A549 (cell line): ENCODE measurements around the gene CARD19. TPM values are rescaled to one million over a fixed set of nuclear protein-coding genes. Genes with fewer than 3 reads are reported as not detected.

Experiments
- ATAC-seq, 2 experiments: fragments of 200-7000 bp in 1 of 2; fragments of >200 bp in 1 of 2; cut with Nextera tagmentation in 1 of 2; cut with Tn5 transposase in 1 of 2; 3 replicates each; pipeline versions ENCODE4 v1.8.0 to v1.9.1; 2018 to 2020; ENCODE audit warnings: mild to moderate bottlenecking in 1 of 2, moderate library complexity in 1 of 2
- CTCF ChIA-PET: fragments of 300-600 bp; sonication (Branson Sonifier 250); formaldehyde crosslinking; extraction: SDS; loops from one replicate; lab custom pipeline; 2021; ENCODE audit warnings: antibody characterized with exemption, inconsistent platforms; lab: Yijun Ruan, JAX
- POLR2A ChIA-PET: fragments of 350-600 bp; formaldehyde crosslinking; extraction: SDS; loops from one replicate; lab custom pipeline; 2021; ENCODE audit warnings: antibody characterized with exemption, inconsistent platforms; lab: Yijun Ruan, JAX
- DNase-seq, 2 experiments: peaks; one replicate each; pipeline versions ENCODE4 v3.0.0 to v3.0.0-alpha.2; 2011 to 2016; ENCODE audit warnings: low read depth in 1 of 2, low spot score in 1 of 2
- FAIRE-seq: peaks from 2 replicates; lab custom pipeline; 2011; peaks lifted over from hg19 to GRCh38; lab: Jason Lieb, UNC
- H3K27ac ChIP-seq, 2 experiments: fragments of >200 bp; sonication (Bioruptor Twin); formaldehyde crosslinking; 3 replicates each; pipeline ENCODE4 v1.5.1; 2016 to 2017
- H3K4me1 ChIP-seq: fragments of >200 bp; sonication (Bioruptor Twin); formaldehyde crosslinking; 3 replicates; pipeline ENCODE4 v1.6.1; 2016
- H3K4me2 ChIP-seq: fragments of >200 bp; sonication (Bioruptor Twin); formaldehyde crosslinking; 3 replicates; pipeline ENCODE4 v1.6.1; 2016
- H3K4me3 ChIP-seq: fragments of >200 bp; sonication (Bioruptor Twin); formaldehyde crosslinking; 3 replicates; pipeline ENCODE4 v1.5.1; 2016
- H3K9me3 ChIP-seq: fragments of >200 bp; sonication (Bioruptor Twin); formaldehyde crosslinking; 3 replicates; pipeline ENCODE4 v1.6.1; 2016
- BHLHE40 ChIP-seq: IDR thresholded peaks from 2 replicates; pipeline ENCODE4 v1.6.1; 2012; ENCODE audit warnings: low read depth, low read length, inconsistent platforms
- CHD2 ChIP-seq: fragments of 150-350 bp; IDR thresholded peaks from 2 replicates; pipeline ENCODE4 v1.6.1; 2014; ENCODE audit warnings: low read length; ENCODE audit not compliant: partially characterized antibody
- ESRRA ChIP-seq: fragments of 150-350 bp; IDR thresholded peaks from 2 replicates; pipeline ENCODE4 v1.6.1; 2014; ENCODE audit warnings: mild to moderate bottlenecking, low read length, borderline replicate concordance
- HDAC2 ChIP-seq: fragments of 200-600 bp; sonication (generic); IDR thresholded peaks from 2 replicates; pipeline ENCODE4 v1.6.1; 2016
- HEYL ChIP-seq: fragments of 250-450 bp; sonication (Bioruptor Pico); IDR thresholded peaks from 2 replicates; pipeline ENCODE4 v1.8.0; 2021; ENCODE audit warnings: mild to moderate bottlenecking, moderate library complexity
- KDM5A ChIP-seq: fragments of 200-600 bp; sonication (generic); IDR thresholded peaks from 2 replicates; pipeline ENCODE4 v1.6.1; 2016; ENCODE audit warnings: antibody characterized with exemption, mild to moderate bottlenecking
- MYC ChIP-seq: IDR thresholded peaks from 2 replicates; pipeline ENCODE4 v1.6.1; 2012; ENCODE audit warnings: mild to moderate bottlenecking, inconsistent platforms, low read length, improper control_type of control experiment, borderline replicate concordance
- NR3C1 ChIP-seq: fragments of >200 bp; sonication (Bioruptor Twin); formaldehyde crosslinking; IDR thresholded peaks from 3 replicates; pipeline ENCODE4 v1.6.1; 2017
- PHF8 ChIP-seq: fragments of 200-600 bp; sonication (generic); IDR thresholded peaks from 2 replicates; pipeline ENCODE4 v1.6.1; 2016; ENCODE audit warnings: low read depth, mild to moderate bottlenecking, antibody characterized with exemption, moderate library complexity, borderline replicate concordance
- SMC3 ChIP-seq: fragments of >200 bp; sonication (Bioruptor Twin); formaldehyde crosslinking; IDR thresholded peaks from 3 replicates; pipeline ENCODE4 v1.6.1; 2018; ENCODE audit warnings: inconsistent platforms
- TP53 ChIP-seq: fragments of 250-450 bp; sonication (Bioruptor Pico); IDR thresholded peaks from 2 replicates; pipeline ENCODE4 v1.5.0; 2021; ENCODE audit warnings: mild to moderate bottlenecking, moderate library complexity
- WGBS: methylation state at CpG from one replicate; pipeline ENCODE4 v1.1.6; 2017; ENCODE audit errors: missing lambda C conversion rate; 5-methylcytosine and 5-hydroxymethylcytosine counted together
- polyA plus RNA-seq, 4 experiments: library from polyadenylated mRNA; depleted of rRNA in 3 of 4; stranded (reverse); fragments of >200 nt; fragmentation: RNase III in 1 of 4; extraction: RNeasy Plus Mini Kit Qiagen cat#74134 plus additional on column Dnase treatment in 1 of 4; gene quantifications; 2 replicates in 3 of 4; 3 replicates in 1 of 4; pipeline ENCODE4 v1.2.3, GENCODE V29; 2011 to 2017
- TF ChIP-seq, protein P1 (sequence below): fragments of >200 bp; sonication (Bioruptor Twin); formaldehyde crosslinking; IDR thresholded peaks from 3 replicates; pipeline ENCODE4 v1.6.1; 2016
- TF ChIP-seq, protein P2 (sequence below): fragments of 200-600 bp; sonication (generic); IDR thresholded peaks from 2 replicates; pipeline ENCODE4 v1.6.1; 2016; ENCODE audit warnings: antibody characterized with exemption, mild to moderate bottlenecking, moderate library complexity
- TF ChIP-seq, protein P3 (sequence below): fragments of 450-650 bp; IDR thresholded peaks from 2 replicates; pipeline ENCODE4 v1.6.1; 2014; ENCODE audit warnings: antibody characterized with exemption
- TF ChIP-seq, protein P4 (sequence below): fragments of 250-450 bp; sonication (Bioruptor Pico); IDR thresholded peaks from 2 replicates; pipeline ENCODE4 v1.5.0; 2021; ENCODE audit warnings: mild to moderate bottlenecking, moderate library complexity, borderline replicate concordance

CARD19 gene
- polyA plus RNA-seq, 2 of the 4 experiments (the other 2 are of a cell fraction) = 27.6 to 30.3 TPM

DNA sequence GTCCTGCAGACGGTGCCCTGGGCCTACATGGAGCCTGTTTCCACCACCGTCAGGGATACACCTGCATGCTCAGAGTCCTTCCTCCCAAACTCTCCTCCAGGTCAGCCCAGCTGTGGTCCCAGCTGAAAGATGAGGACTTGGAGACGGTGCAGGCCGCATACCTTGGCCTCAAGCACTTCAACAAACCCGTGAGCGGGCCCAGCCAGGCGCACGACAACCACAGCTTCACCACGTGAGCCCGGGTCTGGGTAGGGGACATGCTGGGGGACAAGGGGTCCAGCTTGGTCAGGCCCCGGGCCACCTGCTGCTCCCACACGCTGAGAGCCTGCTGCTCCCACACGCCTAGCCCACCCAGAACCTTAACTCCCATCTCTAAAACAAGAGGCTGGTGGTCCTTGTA is 16.6 kb upstream of the CARD19 start:
- no peaks in the 10 kb centered on the region for H3K9me3 ChIP-seq
- FAIRE-seq = no peak
- H3K4me3 ChIP-seq = no peak overlapping the region
- no peak overlapping the region for H3K4me2 ChIP-seq
- no peak for TF ChIP-seq TP53 (CRISPR knock-in tag)
- TF ChIP-seq, protein P1, sequence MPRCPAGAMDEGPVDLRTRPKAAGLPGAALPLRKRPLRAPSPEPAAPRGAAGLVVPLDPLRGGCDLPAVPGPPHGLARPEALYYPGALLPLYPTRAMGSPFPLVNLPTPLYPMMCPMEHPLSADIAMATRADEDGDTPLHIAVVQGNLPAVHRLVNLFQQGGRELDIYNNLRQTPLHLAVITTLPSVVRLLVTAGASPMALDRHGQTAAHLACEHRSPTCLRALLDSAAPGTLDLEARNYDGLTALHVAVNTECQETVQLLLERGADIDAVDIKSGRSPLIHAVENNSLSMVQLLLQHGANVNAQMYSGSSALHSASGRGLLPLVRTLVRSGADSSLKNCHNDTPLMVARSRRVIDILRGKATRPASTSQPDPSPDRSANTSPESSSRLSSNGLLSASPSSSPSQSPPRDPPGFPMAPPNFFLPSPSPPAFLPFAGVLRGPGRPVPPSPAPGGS = no peak
- no peak for TF ChIP-seq HDAC2
- no peak for TF ChIP-seq SMC3
- no peak for TF ChIP-seq MYC
- no peak for TF ChIP-seq BHLHE40
- TF ChIP-seq, protein P2, sequence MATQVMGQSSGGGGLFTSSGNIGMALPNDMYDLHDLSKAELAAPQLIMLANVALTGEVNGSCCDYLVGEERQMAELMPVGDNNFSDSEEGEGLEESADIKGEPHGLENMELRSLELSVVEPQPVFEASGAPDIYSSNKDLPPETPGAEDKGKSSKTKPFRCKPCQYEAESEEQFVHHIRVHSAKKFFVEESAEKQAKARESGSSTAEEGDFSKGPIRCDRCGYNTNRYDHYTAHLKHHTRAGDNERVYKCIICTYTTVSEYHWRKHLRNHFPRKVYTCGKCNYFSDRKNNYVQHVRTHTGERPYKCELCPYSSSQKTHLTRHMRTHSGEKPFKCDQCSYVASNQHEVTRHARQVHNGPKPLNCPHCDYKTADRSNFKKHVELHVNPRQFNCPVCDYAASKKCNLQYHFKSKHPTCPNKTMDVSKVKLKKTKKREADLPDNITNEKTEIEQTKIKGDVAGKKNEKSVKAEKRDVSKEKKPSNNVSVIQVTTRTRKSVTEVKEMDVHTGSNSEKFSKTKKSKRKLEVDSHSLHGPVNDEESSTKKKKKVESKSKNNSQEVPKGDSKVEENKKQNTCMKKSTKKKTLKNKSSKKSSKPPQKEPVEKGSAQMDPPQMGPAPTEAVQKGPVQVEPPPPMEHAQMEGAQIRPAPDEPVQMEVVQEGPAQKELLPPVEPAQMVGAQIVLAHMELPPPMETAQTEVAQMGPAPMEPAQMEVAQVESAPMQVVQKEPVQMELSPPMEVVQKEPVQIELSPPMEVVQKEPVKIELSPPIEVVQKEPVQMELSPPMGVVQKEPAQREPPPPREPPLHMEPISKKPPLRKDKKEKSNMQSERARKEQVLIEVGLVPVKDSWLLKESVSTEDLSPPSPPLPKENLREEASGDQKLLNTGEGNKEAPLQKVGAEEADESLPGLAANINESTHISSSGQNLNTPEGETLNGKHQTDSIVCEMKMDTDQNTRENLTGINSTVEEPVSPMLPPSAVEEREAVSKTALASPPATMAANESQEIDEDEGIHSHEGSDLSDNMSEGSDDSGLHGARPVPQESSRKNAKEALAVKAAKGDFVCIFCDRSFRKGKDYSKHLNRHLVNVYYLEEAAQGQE = no peak
- TF ChIP-seq PHF8 = no peak
- no peak for TF ChIP-seq CHD2
- WGBS = 89% methylated on average over 9 of the region's 13 CpGs
- ATAC-seq = no peak
- H3K4me1 ChIP-seq = no peaks in the 10 kb centered on the region
- POLR2A ChIA-PET = no interaction called here
- DNase-seq = no peak
- CTCF ChIA-PET = interaction anchor here (0.5 to 1.5 kb wide), 5 partner anchors 15 to 97 kb away, joined by 3 to 6 read pairs (median 3); no protein-coding TSS in a partner anchor
- no peak overlapping the region for H3K27ac ChIP-seq

DNA sequence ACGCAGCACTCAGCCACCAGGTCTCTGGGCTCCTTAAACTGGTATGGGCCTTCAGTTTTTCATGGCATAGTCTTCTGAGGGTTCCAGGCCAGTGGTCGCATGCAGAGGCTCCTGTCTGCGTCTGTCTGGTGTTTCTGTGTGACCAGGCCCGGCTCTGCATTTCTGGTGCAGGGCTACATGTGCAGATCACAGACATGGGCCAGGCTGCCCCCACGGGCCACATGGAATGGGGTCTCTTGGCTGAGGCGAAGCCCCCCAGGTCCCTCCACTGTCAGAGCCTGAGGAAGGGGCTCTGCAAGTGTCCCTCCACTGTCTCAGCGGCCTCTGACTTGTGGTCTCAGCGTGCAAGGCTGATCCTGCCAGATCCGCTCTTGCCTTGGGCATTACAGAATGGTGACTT is 15.6 kb upstream of the CARD19 start:
- ChIA-PET CTCF (interaction anchor here (0.9 kb wide), 1 partner anchor 14 kb away, joined by 4 read pairs; no protein-coding TSS in a partner anchor), POLR2A (no interaction called here)
- H3K4me3 ChIP-seq = no peak overlapping the region
- no peaks in the 10 kb centered on the region for H3K4me1 ChIP-seq
- FAIRE-seq (no peak), DNase-seq (no peak), ATAC-seq (no peak)
- TF ChIP-seq MYC = no peak
- TF ChIP-seq HEYL (CRISPR knock-in tag) = no peak
- TF ChIP-seq, protein P3, sequence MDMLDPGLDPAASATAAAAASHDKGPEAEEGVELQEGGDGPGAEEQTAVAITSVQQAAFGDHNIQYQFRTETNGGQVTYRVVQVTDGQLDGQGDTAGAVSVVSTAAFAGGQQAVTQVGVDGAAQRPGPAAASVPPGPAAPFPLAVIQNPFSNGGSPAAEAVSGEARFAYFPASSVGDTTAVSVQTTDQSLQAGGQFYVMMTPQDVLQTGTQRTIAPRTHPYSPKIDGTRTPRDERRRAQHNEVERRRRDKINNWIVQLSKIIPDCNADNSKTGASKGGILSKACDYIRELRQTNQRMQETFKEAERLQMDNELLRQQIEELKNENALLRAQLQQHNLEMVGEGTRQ = no peak
- TF ChIP-seq, protein P4, sequence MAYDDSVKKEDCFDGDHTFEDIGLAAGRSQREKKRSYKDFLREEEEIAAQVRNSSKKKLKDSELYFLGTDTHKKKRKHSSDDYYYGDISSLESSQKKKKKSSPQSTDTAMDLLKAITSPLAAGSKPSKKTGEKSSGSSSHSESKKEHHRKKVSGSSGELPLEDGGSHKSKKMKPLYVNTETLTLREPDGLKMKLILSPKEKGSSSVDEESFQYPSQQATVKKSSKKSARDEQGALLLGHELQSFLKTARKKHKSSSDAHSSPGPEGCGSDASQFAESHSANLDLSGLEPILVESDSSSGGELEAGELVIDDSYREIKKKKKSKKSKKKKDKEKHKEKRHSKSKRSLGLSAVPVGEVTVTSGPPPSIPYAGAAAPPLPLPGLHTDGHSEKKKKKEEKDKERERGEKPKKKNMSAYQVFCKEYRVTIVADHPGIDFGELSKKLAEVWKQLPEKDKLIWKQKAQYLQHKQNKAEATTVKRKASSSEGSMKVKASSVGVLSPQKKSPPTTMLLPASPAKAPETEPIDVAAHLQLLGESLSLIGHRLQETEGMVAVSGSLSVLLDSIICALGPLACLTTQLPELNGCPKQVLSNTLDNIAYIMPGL (CRISPR knock-in tag) = no peak
- no peak for TF ChIP-seq NR3C1
- no peak for TF ChIP-seq PHF8
- no peak for TF ChIP-seq KDM5A
- TF ChIP-seq ESRRA = no peak
- 85% methylated on average over 8 of the region's 9 CpGs for WGBS
- no peaks in the 10 kb centered on the region for H3K9me3 ChIP-seq
- H3K27ac ChIP-seq = no peak overlapping the region
- no peak overlapping the region for H3K4me2 ChIP-seq
